Stomach (tissue), 4 donors: ENCODE results near the gene NCF4.

Source experiments
- CTCF ChIP-seq, 7 experiments: fragments of 450-650 bp in 4 of 7; fragments of 200-600 bp in 3 of 7; sonication (generic) in 3 of 7; IDR thresholded peaks; one replicate each; pipeline ENCODE4 v1.5.1; 2016 to 2019; ENCODE audit warnings: antibody characterized with exemption in 7 of 7, control low read depth in 2 of 7, mild to moderate bottlenecking in 1 of 7
- POLR2AphosphoS5 ChIP-seq, 3 donors: sonication (generic); formaldehyde crosslinking; IDR thresholded peaks; one replicate each; pipeline ENCODE4 v1.6.1; 2016; ENCODE audit warnings: antibody characterized with exemption in 3 of 3

GRCh38 chr22:36822581-36822980 lies 38.2 kb upstream of the NCF4 start:
- no peak for TF ChIP-seq POLR2AphosphoS5 (IDR thresholded peaks at IDR 0.05)
- TF ChIP-seq CTCF (IDR thresholded peaks at IDR 0.05), result no peak
